NCI-H774 (cell line): Measurements from ENCODE around the gene CAB39.
A peak's percentile ranks its signal among the peaks of the same experiment; 100 is the strongest.

Experiments
- DNase-seq: peaks from one replicate; lab custom pipeline; 2025; lab: John Stamatoyannopoulos, UW

Gene CAB39

GRCh38 chr2:230863442-230864121 lies 150.9 kb downstream of the CAB39 start:
- no peak for DNase-seq

GRCh38 chr2:230864122-230864604 lies 151.5 kb downstream of the CAB39 start:
- DNase-seq = no peak

GRCh38 chr2:230864605-230865306 lies 152.1 kb downstream of the CAB39 start, which contains the start of gene ITM2C:
ITM2C (plus strand) TSS chr2:230864942; CDS start chr2:230865026, 84 bp downstream.
- DNase-seq = peak; percentile 52

GRCh38 chr2:230865307-230865765 lies 152.7 kb downstream of the CAB39 start:
- no peak for DNase-seq

GRCh38 chr2:230865766-230866755 lies 153.4 kb downstream of the CAB39 start:
- DNase-seq = no peak

GRCh38 chr2:230866756-230867523 lies 154.3 kb downstream of the CAB39 start:
- no peak for DNase-seq

GRCh38 chr2:230868161-230868946 lies 155.7 kb downstream of the CAB39 start:
- no peak for DNase-seq

- DNase-seq = no peak
Observed at GRCh38 chr2:230868947-230869913, 156.6 kb downstream of the CAB39 start.

GRCh38 chr2:230869914-230870543 lies 157.4 kb downstream of the CAB39 start:
- no peak for DNase-seq
